Germinal center (tissue), 1 donor: ENCODE results near the gene FGF1.

Experiments used
- DNase-seq: peaks from one replicate; pipeline ENCODE4 v3.0.0; 2012; ENCODE audit warnings: mixed read lengths, low spot score

The FGF1 gene

DNA sequence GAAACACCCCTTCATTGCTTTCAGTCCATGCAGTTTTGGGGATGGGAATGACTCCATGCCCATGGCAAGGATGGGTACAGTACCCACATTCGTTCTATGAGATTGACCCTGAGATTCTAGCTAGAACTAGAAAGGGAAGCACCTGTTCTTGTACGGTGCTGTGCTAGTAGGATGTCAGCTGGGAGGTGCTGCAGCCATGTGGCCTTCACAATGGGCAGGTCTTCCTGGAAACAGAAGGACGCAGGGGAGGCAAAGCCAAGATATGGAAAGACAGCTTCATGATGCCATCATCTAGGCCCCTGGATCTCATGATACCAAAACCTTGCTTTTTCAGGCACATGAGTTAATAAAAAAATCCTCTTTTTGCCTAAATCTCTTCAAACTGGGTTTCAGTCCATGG lies 10.5 kb upstream of the FGF1 start:
- no peak for DNase-seq

DNA sequence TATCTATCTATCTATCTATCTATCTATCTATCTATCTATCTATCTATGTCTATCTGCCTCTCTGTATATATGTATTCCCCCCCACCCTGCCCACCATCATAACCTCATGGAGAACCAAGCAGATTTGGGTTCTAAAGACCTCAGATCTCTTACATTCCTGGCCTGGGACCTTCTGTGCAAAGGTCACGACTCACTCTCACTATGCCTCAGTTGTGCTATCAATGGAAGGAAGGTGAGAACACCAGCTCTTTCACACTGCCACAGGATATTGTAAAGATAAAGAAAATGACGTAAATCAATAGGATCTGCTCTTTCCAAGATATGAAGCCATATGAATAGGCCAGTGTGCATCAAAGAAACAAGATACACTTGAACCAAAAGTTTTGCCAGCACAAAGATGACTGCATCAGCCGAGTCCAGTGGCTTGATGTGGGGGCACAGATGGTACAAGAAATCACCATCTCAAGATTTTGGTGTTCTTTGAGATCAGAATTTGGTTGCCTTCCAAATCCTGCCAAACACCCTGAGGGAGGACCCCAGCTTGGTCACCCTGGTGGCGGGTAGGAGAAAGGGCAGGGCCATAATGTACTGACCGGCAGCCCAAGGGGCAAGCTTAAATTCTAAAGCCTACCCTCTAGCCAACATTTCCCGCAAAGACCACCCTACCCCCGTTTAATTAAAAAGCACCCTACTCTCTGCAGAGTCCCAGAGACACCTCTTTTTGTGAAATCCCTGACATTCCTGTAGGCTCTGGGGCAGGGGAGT lies 8.4 kb upstream of the FGF1 start:
- DNase-seq, result no peak

GRCh38 chr5:142692321-142692894 lies 6.5 kb upstream of the FGF1 start:
- DNase-seq, result no peak

DNA sequence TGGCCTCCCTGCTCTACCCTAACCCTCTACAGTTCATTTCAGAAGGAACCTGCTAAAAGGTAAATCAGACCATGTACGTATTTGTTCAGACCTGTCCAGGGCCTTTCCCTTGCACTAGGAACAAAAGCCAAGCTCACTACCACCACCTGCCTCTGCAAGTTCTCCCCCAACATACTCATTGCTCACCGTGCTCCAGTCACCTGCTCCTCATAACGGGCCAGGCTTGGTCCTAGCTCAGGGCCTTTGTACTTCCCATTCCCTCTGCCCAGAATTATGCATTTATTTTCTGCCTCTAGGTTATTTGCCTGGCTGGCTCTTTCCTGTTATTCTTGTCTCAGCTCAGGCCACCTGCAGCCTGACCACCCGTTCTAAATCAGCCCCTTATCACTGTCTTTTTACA lies 4.8 kb upstream of the FGF1 start:
- DNase-seq, result no peak

- DNase-seq, result no peak
Measured at GRCh38 chr5:142689081-142689480, 3.2 kb upstream of the FGF1 start.

GRCh38 chr5:142688281-142688989 lies 2.5 kb upstream of the FGF1 start:
- DNase-seq, result no peak

GRCh38 chr5:142686968-142687367 lies 1.1 kb upstream of the FGF1 start:
- no peak for DNase-seq

DNA sequence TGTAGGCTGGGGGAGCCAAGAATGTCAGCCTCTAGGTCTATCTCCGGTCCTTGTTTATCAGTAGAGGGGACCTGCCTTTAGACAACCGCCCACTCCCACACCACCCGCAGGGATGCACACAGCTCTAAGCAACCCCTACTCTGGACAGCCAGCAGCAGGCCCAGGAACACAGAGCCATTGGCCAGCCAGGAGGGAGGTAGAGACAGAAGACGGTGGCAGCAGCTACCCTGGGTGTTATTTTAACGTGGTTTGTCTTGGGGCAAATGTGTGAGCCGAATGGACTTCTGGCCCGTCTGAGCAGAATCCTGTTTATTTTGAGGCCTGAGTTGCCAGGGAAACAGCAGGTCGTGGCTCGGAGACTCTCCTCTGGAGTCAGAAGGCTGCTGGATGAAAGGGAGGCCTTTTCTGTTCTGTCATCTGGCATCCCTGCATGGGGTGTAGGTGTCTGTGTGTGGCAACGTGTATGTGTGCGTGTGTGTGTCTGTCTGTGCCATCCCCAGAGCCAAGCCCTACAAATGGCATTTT lies 382 bp upstream of the FGF1 start:
- no peak for DNase-seq

- DNase-seq, result no peak
Measured at GRCh38 chr5:142684508-142685041, 1.3 kb downstream of the FGF1 start.

- no peak for DNase-seq
Measured at GRCh38 chr5:142683881-142684505, 1.9 kb downstream of the FGF1 start.

DNA sequence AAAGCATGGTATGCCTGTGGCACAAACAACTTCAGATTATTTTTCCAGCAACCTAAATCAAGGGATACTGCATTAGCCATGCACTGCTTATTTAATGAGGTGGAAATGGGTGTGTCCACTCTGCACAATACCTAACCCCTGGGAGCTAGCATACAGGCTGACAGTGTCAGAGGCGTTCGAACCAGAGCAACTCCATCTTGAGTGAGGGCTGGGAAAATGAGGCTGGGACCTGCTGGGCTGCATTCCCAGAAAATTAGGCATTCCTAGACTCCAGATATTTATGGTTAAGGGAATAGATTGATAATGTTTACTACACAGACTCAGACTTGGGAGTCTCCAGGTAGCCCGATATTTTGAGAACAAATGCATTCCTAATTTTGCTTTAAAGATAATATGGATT lies 2.8 kb downstream of the FGF1 start:
- no peak for DNase-seq

DNA sequence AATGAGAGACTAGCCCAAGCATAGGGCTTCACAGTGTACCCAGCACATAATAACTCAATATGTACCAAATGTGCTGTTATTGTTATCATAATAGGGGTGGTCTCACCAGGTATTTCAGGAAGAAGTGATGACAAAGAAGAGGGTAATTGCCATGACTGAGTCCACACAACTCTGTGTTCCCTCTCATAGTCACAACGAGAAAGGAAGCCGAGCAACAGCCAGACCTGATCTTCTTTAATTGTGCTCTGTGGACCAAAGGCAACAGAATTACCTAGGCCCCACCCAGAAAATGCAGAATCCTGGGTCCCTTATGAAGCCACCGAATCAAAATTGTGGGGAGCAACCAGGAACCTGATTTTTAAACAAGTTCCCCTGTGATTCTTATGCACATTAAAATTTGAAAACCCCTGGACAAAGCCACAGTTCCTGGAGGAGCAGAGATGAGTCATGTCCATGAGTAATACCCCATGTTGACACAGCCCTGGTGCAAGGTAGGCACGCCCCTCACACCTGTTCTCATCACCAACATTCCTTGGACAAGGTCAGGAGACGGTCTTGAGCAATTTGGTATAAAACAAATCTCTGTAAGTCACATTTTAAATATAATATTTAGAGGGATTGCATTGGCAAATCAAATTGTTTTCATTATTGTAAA lies 5.2 kb downstream of the FGF1 start:
- no peak for DNase-seq

DNA sequence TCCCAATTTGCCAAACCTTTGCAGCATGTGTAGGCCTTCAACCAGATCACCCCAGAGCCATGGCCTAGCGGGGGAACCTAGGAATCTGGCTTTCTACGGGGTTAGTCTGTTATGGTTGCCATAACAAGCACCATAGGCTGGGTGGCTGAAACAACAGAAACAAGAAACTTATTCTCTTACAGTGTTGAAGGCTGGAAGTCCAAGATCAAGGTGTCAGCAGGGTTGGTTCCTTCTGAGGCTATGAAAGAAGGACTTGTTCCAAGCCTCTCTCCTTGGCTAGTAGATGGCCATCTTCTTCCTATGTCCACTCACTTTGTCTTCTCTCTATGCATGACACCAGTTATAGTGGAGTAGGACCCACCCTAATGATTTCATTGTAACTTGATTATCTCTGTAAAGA lies 6.1 kb downstream of the FGF1 start:
- DNase-seq, result no peak

DNA sequence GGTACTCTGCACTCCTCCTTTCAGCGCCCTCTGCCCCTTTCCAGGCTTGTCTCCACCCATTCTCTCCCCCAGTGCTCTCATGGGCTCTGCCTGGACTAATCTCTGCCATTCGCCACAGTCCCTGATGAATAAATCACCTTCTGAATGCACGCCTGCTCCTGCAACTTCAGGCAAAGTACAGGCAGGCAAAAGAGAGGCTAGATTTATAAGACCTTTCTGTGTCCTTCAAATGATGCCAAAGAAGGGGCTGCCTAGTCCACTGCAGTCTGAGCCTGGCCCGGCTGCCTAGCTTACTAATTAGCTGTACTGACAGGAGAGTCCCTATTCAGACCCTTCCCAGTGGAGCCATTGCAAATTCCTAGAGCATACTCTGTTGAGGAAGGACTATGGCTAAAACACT lies 7.4 kb downstream of the FGF1 start:
- DNase-seq, result no peak

DNA sequence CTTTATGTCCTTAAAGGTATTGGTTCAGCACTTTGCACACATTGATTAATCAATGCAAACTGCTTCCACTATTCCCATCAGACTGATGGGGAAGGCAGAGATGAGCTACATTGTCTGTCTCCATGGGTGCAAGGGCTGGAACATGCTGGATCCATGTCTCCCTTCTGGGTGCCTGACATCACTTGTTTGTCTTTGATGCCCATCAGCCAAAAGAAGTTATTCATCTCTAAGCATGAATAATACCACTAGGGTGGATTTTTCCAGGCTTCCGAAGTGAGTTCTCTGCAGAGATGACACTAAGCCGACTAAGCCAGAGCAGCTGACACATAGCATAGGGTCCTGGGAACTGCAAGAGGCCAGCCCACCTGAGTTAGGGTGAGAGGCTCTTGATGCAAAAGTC lies 8.7 kb downstream of the FGF1 start:
- DNase-seq, result no peak

- no peak for DNase-seq
Measured at GRCh38 chr5:142676318-142676717, 9.6 kb downstream of the FGF1 start.

DNA sequence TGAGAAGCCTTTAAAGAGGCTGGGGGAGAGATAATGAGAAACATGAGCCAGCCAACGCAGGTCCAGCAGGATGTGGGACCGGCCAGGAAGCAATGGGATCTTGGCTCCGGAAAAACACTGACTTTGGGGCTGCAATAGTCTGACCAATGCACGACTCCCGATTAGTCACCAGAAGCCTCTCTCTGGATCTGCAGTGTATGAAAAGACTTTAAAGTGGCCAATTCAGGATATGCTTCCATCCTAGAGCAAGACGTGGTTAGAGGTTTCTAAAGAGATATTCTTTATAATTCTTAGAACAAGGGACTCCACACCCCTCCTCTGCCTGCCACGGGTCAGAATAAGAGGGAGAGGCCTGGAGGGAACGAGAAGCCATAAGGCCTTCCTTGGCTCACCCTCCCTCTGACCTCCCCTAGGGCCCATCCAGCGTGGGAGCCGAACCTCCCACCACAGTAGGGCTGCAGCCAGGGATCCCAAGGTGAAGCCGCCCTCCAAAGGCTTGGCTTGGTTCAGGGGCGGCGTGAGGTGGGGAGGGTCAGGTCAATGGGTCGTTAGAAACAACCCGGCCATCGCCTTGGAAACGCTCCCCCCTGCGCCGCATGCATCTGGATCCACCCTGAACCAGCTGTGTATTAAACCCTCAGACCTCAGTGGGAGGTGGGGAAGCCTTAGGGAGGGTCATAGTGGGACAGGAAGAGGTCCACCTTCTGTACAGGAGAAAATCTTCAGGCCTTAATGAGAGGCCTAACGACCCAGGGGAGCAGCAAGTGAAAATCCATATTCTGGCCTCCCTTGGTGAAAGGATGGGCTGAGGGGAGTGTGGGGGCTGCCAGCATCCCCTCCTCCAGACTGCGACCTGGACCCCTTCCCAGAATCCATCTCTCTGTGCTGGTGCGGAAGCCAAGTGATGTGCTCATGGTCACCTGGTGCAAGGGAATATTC lies 11.1 kb downstream of the FGF1 start:
- DNase-seq, result no peak

DNA sequence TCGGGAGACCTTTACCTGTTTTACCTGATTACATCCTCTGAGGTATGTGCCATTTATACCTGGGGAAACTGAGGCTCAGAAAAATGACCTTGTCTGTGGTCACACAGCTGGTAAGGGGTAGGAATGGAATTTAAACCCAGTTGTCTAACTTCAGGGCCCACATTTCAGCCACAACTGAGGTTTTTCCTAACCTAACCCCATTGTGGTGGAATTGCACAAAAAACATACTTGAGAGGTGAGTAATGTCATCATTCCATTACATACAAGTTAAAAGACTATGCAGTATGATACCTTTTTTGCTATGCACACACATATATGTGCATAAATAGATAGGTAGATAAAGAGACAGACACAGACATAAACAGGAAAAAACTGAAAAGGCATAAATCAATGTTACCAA lies 14.1 kb downstream of the FGF1 start:
- no peak for DNase-seq

- no peak for DNase-seq
Measured at GRCh38 chr5:142671266-142671665, 14.6 kb downstream of the FGF1 start.

DNA sequence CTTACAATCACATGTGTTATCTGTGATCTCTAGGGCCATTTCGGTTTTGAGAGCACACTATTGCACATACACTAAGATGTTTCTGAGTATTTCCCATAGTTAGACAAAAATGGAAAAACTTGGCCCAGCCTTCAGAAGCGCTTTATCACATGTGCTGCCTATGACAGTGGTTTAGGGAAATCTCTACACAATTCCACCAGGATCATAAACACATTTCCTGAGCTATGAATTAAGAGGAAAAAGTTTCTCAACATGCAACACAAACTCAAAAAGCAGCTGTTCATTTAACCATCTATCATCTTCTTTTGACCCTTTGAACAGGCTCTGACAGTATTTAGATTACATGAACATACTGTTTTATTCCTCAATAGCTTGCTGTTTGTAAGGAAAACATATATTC lies 15.1 kb downstream of the FGF1 start:
- no peak for DNase-seq

DNA sequence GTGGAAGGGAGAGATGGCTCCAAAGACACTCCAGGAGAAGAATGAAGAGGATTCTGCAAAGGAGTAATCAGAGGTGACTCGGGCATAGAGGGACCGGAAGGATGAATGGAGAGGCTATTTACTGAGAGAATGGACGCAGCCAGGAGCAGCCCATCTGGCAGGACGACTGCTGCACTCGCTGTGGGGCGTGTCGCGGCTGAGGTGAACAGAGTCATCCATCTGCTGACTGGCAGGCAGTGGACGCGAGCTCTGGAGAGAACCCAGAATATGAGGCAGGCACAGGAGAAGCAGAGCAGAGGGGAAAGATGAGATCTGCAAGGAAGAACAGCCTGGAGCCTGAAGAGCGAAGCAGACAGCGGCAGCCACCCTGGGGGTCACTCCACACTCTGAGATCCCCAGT lies 16.4 kb downstream of the FGF1 start:
- no peak for DNase-seq
